Measurements from ENCODE around the gene SHKBP1. TPM values are rescaled to one million over a fixed set of nuclear protein-coding genes. Genes with fewer than 3 reads are reported as not detected.

SHKBP1 gene
- total RNA-seq, 2 experiments from 2014 or later = 100 to 155 TPM

DNA sequence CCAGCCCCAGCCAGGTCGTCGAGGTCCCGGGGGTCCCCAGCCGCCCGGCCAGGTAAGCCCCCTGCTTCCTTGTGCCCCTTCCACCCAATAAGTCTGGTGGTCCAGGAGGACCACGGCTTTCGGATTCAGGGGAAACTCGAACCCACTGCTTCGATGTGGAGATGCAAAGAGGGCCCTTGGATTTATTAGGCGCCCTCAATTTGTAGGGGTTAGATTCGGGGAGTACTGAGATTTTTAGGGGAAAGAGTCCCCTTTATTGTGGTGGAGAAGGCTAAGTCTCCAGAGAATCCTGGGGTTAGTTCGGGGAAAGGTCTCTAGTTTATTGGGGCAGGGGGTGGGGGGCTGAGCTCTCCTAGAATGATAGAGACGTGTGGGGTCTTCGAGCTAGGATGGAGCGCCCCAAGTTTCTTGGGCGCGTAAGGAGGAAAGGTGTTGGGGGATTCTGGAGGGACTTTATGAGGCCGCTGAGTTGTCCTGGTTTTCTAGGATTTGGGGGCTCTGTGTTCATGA lies 20.7 kb downstream of the SHKBP1 start:
- H3K9me3 Mint-ChIP-seq (ENCODE audit: low read depth) = no peaks in the 10 kb centered on the region
- no peak for ATAC-seq
- POLR2A ChIA-PET = no interaction called here
- H3K27me3 Mint-ChIP-seq = peaks cover 34% of the 10 kb centered on the region
- H3K36me3 Mint-ChIP-seq (ENCODE audit: low read depth) = no peaks in the 10 kb centered on the region
- H3K4me1 Mint-ChIP-seq = peaks cover 42% of the 10 kb centered on the region
- intact Hi-C loops (cut with DNase I, micrococcal nuclease) = loop anchor here in 1 of 2 experiments (5.0 kb wide), 1 partner anchor 50 kb away; no protein-coding TSS in a partner anchor
- H3K4me3 Mint-ChIP-seq = no peak overlapping the region
- no peak for DNase-seq
- CTCF ChIA-PET = interaction anchor here (0.7 kb wide), 2 partner anchors 31 to 146 kb away, joined by 3 to 4 read pairs; no protein-coding TSS in a partner anchor
- no peak overlapping the region for H3K27ac Mint-ChIP-seq

DNA sequence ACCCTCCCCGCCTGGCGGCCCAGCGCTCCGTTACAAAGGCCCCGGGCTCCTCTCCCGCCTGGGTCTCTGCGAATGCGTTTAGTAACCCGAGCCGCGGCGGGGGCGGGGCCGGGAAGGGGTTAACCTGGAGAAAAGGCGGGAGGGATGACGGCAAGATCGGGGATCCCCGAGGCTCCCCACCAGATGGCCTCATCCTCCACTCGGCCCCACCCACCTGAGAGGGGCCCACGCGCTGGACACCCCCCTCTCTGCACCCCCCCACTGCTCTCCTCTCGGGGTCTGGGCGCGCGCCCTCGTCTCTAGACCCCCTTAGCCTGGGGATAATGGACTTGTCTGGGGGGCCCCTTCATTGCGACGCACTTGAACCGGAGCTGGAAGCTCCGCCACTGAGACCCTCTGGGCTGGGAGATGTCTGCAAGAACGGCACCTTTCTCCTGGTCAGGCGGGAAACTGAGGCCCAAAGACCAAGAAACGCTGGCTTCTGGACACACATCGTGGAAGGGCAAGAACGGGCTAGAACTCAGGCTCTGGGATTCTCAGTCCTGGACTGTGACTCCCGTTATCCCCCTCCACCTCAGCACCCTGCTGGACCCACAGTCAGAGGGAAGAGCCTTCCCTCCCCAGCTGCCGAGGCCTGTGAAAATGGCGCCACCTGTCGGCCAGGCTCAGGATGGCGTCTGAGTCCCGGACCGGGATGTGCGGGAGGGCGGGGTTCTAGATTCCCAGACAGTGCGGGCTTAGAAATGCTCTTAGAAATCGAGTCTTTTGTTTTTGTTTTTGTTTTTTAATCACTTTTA lies 21.6 kb downstream of the SHKBP1 start:
- Mint-ChIP-seq H3K4me3 (peak overlapping the region; percentile 23), H3K4me1 (peaks cover 50% of the 10 kb centered on the region), H3K27me3 (peaks cover 34% of the 10 kb centered on the region), H3K27ac (no peak overlapping the region), H3K9me3 (ENCODE audit: low read depth) (no peaks in the 10 kb centered on the region), H3K36me3 (ENCODE audit: low read depth) (no peaks in the 10 kb centered on the region)
- ChIA-PET CTCF (interaction anchor here (0.5 to 2.7 kb wide), 11 partner anchors 10 to 615 kb away, joined by 3 to 15 read pairs (median 3); no protein-coding TSS in a partner anchor), POLR2A (interaction anchor here (0.6 kb wide), 1 partner anchor 49 kb away, joined by 8 read pairs; no protein-coding TSS in a partner anchor)
- ATAC-seq (peak; percentile 71), DNase-seq (peak; percentile 92)
- intact Hi-C loops (cut with DNase I, micrococcal nuclease) = loop anchor here (1.0 to 5.0 kb wide), 8 partner anchors 22 to 460 kb away; partner anchors contain the start of gene SHKBP1 (in 1 of the 2)

DNA sequence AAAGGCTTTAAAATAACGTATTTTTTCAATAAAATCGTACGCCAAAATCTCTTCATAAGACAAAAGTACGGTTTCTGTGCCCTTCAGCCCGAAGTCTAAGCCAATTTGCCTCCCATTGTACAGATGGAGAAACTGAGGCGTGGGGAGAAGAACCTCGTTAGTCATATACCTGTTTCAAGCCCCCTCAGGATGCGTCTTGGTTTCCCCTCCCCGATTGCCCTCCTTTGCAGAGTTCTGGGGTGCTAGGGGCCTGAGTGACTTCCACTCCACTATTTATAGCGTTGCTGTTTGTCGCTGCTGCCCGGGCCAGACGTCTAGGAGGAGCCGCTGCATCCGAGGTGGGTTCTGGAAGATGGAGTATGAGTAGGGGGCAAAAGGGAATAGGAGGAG lies 22.2 kb downstream of the SHKBP1 start:
- CTCF ChIA-PET = interaction anchor here (0.5 to 2.7 kb wide), 11 partner anchors 9 to 476 kb away, joined by 3 to 18 read pairs (median 4); no protein-coding TSS in a partner anchor
- DNase-seq (no peak), ATAC-seq (no peak)
- Mint-ChIP-seq H3K27ac (no peak overlapping the region), H3K9me3 (ENCODE audit: low read depth) (no peaks in the 10 kb centered on the region), H3K4me1 (peaks cover 56% of the 10 kb centered on the region), H3K4me3 (no peak overlapping the region), H3K27me3 (peaks cover 34% of the 10 kb centered on the region), H3K36me3 (ENCODE audit: low read depth) (no peaks in the 10 kb centered on the region)
- POLR2A ChIA-PET = no interaction called here
- intact Hi-C loops (cut with DNase I, micrococcal nuclease) = loop anchor here (1.0 to 5.0 kb wide), 8 partner anchors 23 to 460 kb away; partner anchors contain the start of gene SHKBP1 (in 1 of the 2)

DNA sequence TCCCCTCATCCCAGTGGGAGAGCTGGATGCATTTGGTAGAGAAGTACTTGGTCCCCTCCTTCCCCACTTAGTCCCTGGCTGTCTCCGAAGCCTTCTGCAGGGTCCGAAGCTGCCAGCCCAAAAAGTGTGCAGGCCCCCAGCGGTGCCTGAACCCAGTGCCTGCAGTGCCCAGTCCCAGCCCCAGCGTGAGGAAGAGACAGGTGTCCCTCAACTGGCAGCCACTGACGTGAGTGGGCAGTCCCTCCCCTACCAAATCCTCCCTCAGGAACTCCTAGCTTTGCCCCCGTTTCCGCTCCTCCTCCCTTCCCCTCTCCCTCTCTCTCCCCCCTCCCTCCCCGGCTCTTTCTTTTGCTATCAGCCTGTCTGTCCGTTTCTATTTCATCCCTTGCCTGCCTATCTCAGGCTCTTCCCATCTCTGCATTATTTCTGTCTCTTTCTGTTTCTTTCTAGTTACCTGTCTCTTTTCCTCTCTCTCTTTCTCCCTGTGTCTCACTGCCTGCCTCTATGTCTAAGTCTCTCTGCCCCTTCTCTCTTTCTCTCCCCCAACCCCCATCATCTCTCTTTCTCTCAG lies 22.7 kb downstream of the SHKBP1 start:
- Mint-ChIP-seq H3K4me1 (peaks cover 57% of the 10 kb centered on the region), H3K27me3 (peaks cover 34% of the 10 kb centered on the region), H3K27ac (no peak overlapping the region), H3K36me3 (ENCODE audit: low read depth) (no peaks in the 10 kb centered on the region), H3K9me3 (ENCODE audit: low read depth) (no peaks in the 10 kb centered on the region), H3K4me3 (no peak overlapping the region)
- no peak for DNase-seq
- POLR2A ChIA-PET = no interaction called here
- CTCF ChIA-PET = interaction anchor here (0.6 to 2.7 kb wide), 9 partner anchors 9 to 475 kb away, joined by 3 to 18 read pairs (median 3); no protein-coding TSS in a partner anchor
- intact Hi-C loops (cut with DNase I, micrococcal nuclease) = loop anchor here (2.0 to 5.0 kb wide), 3 partner anchors 52 to 461 kb away; no protein-coding TSS in a partner anchor
- no peak for ATAC-seq

DNA sequence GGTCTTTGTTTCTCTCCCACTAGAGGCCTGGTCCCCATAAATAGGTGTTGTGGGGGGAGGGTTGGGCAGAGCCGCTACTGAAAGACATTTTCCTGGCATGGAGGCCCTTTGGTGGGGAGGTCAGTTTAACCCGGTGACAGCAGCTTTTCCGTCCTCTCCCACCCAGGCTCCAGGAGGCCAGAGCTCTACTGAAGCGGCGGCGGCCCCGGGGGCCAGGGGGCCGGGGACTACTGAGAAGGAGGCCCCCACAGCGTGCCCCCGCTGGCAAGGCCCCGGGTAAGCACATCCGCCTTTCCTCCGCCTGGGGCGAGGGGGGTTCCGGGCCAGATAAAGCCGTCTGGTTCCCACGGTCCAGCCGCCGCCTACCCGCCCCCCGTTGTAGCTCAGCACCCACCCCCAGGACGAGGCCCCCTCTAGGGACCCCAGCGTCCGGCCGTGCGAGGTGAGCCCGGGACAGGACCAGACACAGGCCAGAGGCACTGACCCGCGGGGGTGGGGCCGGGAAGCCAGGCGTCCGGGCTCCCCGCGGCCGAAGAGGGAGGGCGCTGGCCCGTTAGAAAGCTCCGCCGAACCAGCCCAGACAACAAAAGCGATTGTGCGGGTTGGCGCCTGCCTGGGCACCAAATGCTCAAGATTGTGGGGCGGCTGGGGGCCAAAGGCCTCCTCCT lies 23.4 kb downstream of the SHKBP1 start:
- H3K9me3 Mint-ChIP-seq (ENCODE audit: low read depth) = no peaks in the 10 kb centered on the region
- peaks cover 57% of the 10 kb centered on the region for H3K4me1 Mint-ChIP-seq
- intact Hi-C loops (cut with DNase I, micrococcal nuclease) = loop anchor here (2.0 to 10.0 kb wide), 4 partner anchors 53 to 755 kb away; partner anchors contain the start of gene FBL (in 1 of the 2)
- ChIA-PET POLR2A (no interaction called here), CTCF (interaction anchor here (0.6 to 2.7 kb wide), 10 partner anchors 8 to 295 kb away, joined by 3 to 18 read pairs (median 4); no protein-coding TSS in a partner anchor)
- no peak overlapping the region for H3K27ac Mint-ChIP-seq
- H3K36me3 Mint-ChIP-seq (ENCODE audit: low read depth) = no peaks in the 10 kb centered on the region
- H3K27me3 Mint-ChIP-seq = peaks cover 34% of the 10 kb centered on the region
- ATAC-seq = no peak
- no peak overlapping the region for H3K4me3 Mint-ChIP-seq
- DNase-seq = no peak

DNA sequence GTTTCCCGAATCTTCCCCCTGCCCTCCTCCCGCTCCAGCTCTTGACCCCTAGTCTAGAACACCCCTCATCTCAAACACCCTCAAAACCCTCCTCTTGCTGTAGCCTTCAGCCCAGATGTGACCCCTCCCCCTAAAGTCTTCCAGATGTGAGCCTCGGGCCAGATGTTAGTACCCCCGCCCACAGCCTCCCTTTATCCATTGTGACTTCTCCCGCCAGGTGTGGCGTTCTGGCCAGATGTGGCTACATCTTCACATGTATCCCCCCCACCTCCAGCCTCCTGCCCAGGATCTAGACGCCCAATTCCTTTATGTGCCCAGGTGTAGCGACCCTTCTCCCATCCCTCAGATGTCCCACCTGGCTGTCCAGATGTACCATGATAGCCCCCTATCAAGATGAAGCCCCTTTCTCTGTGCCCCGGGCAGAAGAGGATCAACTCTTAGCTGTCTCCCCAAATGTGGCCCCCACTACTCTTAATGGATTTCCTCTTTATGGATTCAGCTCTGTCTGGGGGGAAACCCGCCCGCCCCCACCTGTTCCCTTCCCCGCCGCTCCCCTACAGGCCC lies 24.0 kb downstream of the SHKBP1 start:
- intact Hi-C loops (cut with DNase I, micrococcal nuclease) = loop anchor here in 1 of 2 experiments (10.0 kb wide), 1 partner anchor 756 kb away; the partner anchor contains the start of gene FBL
- no peaks in the 10 kb centered on the region for H3K9me3 Mint-ChIP-seq (ENCODE audit: low read depth)
- ChIA-PET POLR2A (no interaction called here), CTCF (interaction anchor here (0.6 to 2.7 kb wide), 9 partner anchors 8 to 295 kb away, joined by 3 to 18 read pairs (median 4); no protein-coding TSS in a partner anchor)
- DNase-seq = no peak
- ATAC-seq = no peak
- H3K36me3 Mint-ChIP-seq (ENCODE audit: low read depth) = no peaks in the 10 kb centered on the region
- peaks cover 60% of the 10 kb centered on the region for H3K4me1 Mint-ChIP-seq
- H3K4me3 Mint-ChIP-seq = peak overlapping the region; percentile 43
- H3K27ac Mint-ChIP-seq = no peak overlapping the region
- H3K27me3 Mint-ChIP-seq = peaks cover 34% of the 10 kb centered on the region

DNA sequence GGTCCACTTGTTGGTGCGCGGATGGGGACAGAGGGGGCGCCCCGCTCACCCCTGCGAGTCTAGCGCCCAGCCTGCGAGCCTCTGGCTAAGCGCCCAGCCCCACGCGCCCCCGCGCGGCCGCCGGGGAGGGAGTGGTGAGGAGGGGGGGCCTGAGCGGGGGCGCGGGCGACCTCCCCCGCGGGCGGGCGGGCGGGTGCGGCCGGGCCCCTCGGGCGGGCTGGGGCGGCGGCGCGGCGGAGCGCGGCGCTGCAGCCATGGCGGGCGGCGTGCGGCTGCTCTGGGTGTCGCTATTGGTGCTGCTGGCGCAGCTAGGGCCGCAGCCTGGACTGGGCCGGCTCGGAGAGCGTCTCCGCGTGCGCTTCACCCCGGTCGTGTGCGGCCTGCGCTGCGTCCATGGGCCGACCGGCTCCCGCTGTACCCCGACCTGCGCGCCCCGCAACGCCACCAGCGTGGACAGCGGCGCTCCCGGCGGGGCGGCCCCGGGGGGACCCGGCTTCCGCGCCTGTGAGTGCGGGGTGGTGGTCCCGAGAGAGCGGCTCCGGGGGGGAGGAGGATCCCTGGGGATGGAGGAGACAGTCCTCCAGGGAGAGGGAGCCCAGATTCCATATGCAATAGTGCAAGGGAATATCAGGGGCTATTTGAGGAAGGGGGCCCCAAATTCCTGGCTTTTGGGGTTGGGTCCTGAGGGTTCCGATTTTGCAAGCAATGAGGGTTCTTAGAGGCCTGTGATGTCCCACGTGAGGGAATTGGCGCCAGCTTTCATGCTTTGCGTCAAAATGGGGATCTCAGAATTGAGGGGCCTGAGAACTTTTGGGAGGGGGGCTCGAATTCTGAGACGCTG lies 24.7 kb downstream of the SHKBP1 start, which contains the start of gene LTBP4:
Gene LTBP4 (plus strand): TSS at position 236 of the 841 bp plus-strand sequence. CDS start 19 bp downstream, at position 255.
- Mint-ChIP-seq H3K4me3 (peak within 1 kb of the TSS; percentile 44), H3K4me1 (peaks cover 65% of the 10 kb centered on the region), H3K36me3 (ENCODE audit: low read depth) (no peaks in the 10 kb centered on the region), H3K27me3 (peaks cover 31% of the 10 kb centered on the region), H3K9me3 (ENCODE audit: low read depth) (no peaks in the 10 kb centered on the region), H3K27ac (no peak within 1 kb of the TSS)
- DNase-seq (peak; percentile 53), ATAC-seq (no peak)
- intact Hi-C loops (cut with DNase I, micrococcal nuclease) = loop anchor here in 1 of 2 experiments (10.0 kb wide), 1 partner anchor 757 kb away; the partner anchor contains the start of gene FBL
- POLR2A ChIA-PET = interaction anchor here (0.7 kb wide), 1 partner anchor 28 kb away, joined by 3 read pairs; no protein-coding TSS in a partner anchor
- CTCF ChIA-PET = interaction anchor here (0.6 to 2.7 kb wide), 5 partner anchors 8 to 88 kb away, joined by 3 to 18 read pairs (median 4); no protein-coding TSS in a partner anchor

DNA sequence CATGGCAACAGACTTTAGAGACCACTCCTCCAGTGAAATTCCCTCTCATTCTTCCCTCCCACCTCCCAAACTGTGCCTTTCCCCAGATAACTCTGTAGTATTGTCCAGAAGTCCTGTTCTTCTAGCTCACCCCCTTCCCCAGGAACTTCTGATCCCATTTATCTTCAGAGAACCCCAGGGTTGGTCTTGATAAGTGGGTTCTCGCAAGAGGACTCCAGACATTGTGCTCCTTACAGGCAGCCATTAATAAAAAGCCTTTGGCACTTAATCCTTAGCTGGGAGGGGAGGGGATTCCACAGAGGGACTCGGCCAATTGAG lies 26.4 kb downstream of the SHKBP1 start:
- CTCF ChIA-PET = interaction anchor here (1.0 to 4.1 kb wide), 8 partner anchors 10 to 139 kb away, joined by 3 to 24 read pairs (median 4); partner anchors contain the start of gene BLVRB
- DNase-seq (no peak), ATAC-seq (no peak)
- intact Hi-C loops (cut with DNase I, micrococcal nuclease) = loop anchor here in 1 of 2 experiments (1.0 to 10.0 kb wide), 2 partner anchors 31 to 758 kb away; partner anchors contain the start of gene FBL
- Mint-ChIP-seq H3K4me1 (peaks cover 69% of the 10 kb centered on the region), H3K4me3 (no peak overlapping the region), H3K36me3 (ENCODE audit: low read depth) (no peaks in the 10 kb centered on the region), H3K27me3 (peaks cover 25% of the 10 kb centered on the region), H3K9me3 (ENCODE audit: low read depth) (no peaks in the 10 kb centered on the region), H3K27ac (no peak overlapping the region)
- POLR2A ChIA-PET = interaction anchor here (1.9 kb wide), 1 partner anchor 10 kb away, joined by 15 read pairs; no protein-coding TSS in a partner anchor

DNA sequence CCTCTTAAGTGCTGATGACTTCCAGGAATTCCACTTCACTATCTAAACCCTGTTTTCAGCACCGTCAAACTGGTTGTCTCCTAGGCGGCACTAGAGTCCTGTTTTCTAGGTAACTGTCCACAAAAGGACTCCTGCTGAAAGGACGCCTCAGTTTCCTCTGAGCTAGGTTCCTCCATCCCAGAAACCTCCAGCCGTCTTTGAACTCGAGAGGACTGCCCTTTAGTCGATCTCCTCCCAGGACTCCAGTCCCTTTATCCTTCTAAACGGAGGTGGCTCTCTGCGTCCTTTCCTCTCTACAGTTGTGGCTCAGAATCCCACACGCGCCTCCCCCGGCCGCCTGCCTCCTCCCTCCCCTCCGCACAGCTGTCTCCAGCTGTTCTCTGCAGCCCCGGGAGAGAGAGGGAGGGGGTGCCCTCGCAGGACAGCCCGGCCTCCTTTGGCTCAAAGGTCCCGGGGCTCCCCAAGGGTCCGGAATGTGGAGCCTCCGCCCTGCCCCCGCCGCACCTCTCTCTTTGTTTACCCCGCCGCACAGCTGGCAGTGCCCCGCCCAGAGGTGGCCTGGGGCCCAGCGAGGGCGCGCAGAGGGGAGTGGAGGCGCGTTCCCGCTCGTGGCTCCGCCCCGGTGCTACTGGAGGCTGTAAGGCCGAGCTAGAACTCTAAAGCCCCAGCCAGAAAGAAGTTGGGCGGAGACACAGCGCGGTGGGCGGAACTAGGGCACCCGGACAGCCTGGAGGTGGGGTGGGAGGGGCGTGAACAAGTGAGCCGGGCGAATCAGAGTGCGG lies 26.9 kb downstream of the SHKBP1 start:
- ATAC-seq = peak; percentile 80
- Mint-ChIP-seq H3K27ac (no peak overlapping the region), H3K4me3 (peak overlapping the region; percentile 52), H3K9me3 (ENCODE audit: low read depth) (no peaks in the 10 kb centered on the region), H3K4me1 (peaks cover 66% of the 10 kb centered on the region), H3K27me3 (peaks cover 22% of the 10 kb centered on the region), H3K36me3 (ENCODE audit: low read depth) (no peaks in the 10 kb centered on the region)
- DNase-seq = peak; percentile 99
- POLR2A ChIA-PET = interaction anchor here (0.5 to 1.9 kb wide), 3 partner anchors 10 to 377 kb away, joined by 3 to 15 read pairs (median 3); no protein-coding TSS in a partner anchor
- intact Hi-C loops (cut with DNase I, micrococcal nuclease) = loop anchor here (1.0 to 10.0 kb wide), 15 partner anchors 12 to 759 kb away; partner anchors contain the start of genes AKT2 (in 1 of the 2), BLVRB (in 1 of the 2), C19orf47 (in 1 of the 2) and EGLN2 (in 1 of the 2)
- CTCF ChIA-PET = interaction anchor here (0.6 to 4.1 kb wide), 9 partner anchors 10 to 138 kb away, joined by 3 to 24 read pairs (median 4); partner anchors contain the start of gene BLVRB

Measured in activated CD4-positive, alpha-beta T cell treated with anti-CD3 and anti-CD28 coated beads for 36 hours (primary cell).